ENCODE data around the gene PLPP1. TPM values are rescaled to one million over a fixed set of nuclear protein-coding genes. Genes with fewer than 3 reads are reported as not detected.
A peak's percentile ranks its signal among the peaks of the same experiment; 100 is the strongest.

Gene PLPP1
- total and polyA plus RNA-seq, 2 experiments from 2014 or later, result 39.1 to 97.1 TPM

- no peaks in the 10 kb centered on the region for H3K36me3 ChIP-seq (ENCODE audit: insufficient read depth)
- 0 out of 2 replicates have a peak overlapping the region, but pooled peaks have one; percentile 3 for H3K4me2 ChIP-seq
- peaks cover 3% of the 10 kb centered on the region for H3K27me3 Mint-ChIP-seq (ENCODE audit: insufficient read depth, low read depth, poor library complexity)
- peaks cover 19% of the 10 kb centered on the region for H3K4me1 Mint-ChIP-seq
- no peaks in the 10 kb centered on the region for H3K36me3 Mint-ChIP-seq (ENCODE audit: low read depth)
- H3F3A ChIP-seq (replicated peaks; ENCODE audit: low read depth), result 0 out of 2 replicates have a peak, but pooled peaks cover 3% of the 10 kb centered on the region
- H2AFZ ChIP-seq, result no peak overlapping the region
- no peak overlapping the region for H3K4me3 ChIP-seq
- no peaks in the 10 kb centered on the region for H3K27me3 ChIP-seq (ENCODE audit: insufficient read depth)
- DNase-seq (ENCODE audit: low spot score) (no peak), ATAC-seq (no peak)
- peak overlapping the region; percentile 2 for H3K27ac ChIP-seq (ENCODE audit: low read depth)
- H3K4me1 ChIP-seq (ENCODE audit: insufficient read depth), result peaks cover 38% of the 10 kb centered on the region
- H3K9me3 Mint-ChIP-seq, result no peaks in the 10 kb centered on the region
- no peaks in the 10 kb centered on the region for H3K79me2 ChIP-seq (replicated peaks; ENCODE audit: insufficient read depth)
- no peak overlapping the region for H3K4me3 Mint-ChIP-seq
- H4K20me1 ChIP-seq (replicated peaks; ENCODE audit: insufficient read depth), result no peaks in the 10 kb centered on the region
- TF ChIP-seq CTCF (conservative IDR thresholded peaks at IDR 0.05; ENCODE audit: low read depth in 2 of 2) (no peak), REST (IDR thresholded peaks at IDR 0.05; ENCODE audit: unreplicated experiment) (no peak), ETS1 (IDR thresholded peaks at IDR 0.05) (no peak), ZNF114 (CRISPR knock-in tag; IDR thresholded peaks at IDR 0.05) (no peak), STAT1 (IDR thresholded peaks at IDR 0.05; ENCODE audit: unreplicated experiment) (no peak), JUNB (IDR thresholded peaks at IDR 0.05; ENCODE audit: unreplicated experiment) (no peak), POLR2AphosphoS5 (IDR thresholded peaks at IDR 0.05; ENCODE audit: low read depth) (no peak), EZH2phosphoT487 (IDR thresholded peaks at IDR 0.05; ENCODE audit: unreplicated experiment) (no peak), ZNF331 (CRISPR knock-in tag; IDR thresholded peaks at IDR 0.05; ENCODE audit: low read depth) (no peak), NANOG (IDR thresholded peaks at IDR 0.05; ENCODE audit: borderline replicate concordance) (no peak), EZH2 (IDR thresholded peaks at IDR 0.05; ENCODE audit: low read depth, unreplicated experiment) (no peak), CREB1 (CRISPR knock-in tag; IDR thresholded peaks at IDR 0.05; ENCODE audit: low read depth) (no peak), ZNF462 (CRISPR knock-in tag; IDR thresholded peaks at IDR 0.05) (no peak)
- H3K9me2 ChIP-seq (ENCODE audit: insufficient read depth), result no peaks in the 10 kb centered on the region
- no peak overlapping the region for H3K27ac Mint-ChIP-seq
These were observed 41.2 kb upstream of the PLPP1 start for GRCh38 chr5:55575815-55576583.
